Mesenchymal stem cell (in vitro differentiated cells and primary cell): ENCODE data around the gene KRTCAP2.
A peak's percentile ranks its signal among the peaks of the same experiment; 100 is the strongest.
"Not testable (repeated sequence)": the region's sequence is repeated elsewhere in the genome, so short reads cannot be mapped to it uniquely, and the experiment has no call there.

ENCODE experiments used
- DNase-seq: peaks from one replicate; pipeline ENCODE4 v3.0.0-alpha.2; 2013
- H2AFZ ChIP-seq: one replicate; pipeline ENCODE4 v1.6.1; 2013; ENCODE audit warnings: low read depth, mild to moderate bottlenecking, control low read depth, inconsistent platforms, low read length, moderate library complexity
- H2AK5ac ChIP-seq: 2 replicates; pipeline ENCODE4 v1.6.1; 2013; ENCODE audit warnings: low read length, moderate library complexity, mild to moderate bottlenecking, inconsistent platforms; ENCODE audit not compliant: severe bottlenecking
- H2BK120ac ChIP-seq: one replicate; pipeline ENCODE4 v1.6.1; 2013; ENCODE audit warnings: low read depth, mild to moderate bottlenecking, inconsistent platforms, low read length, moderate library complexity
- H2BK12ac ChIP-seq, 2 experiments: one replicate each; pipeline ENCODE4 v1.6.1; 2013; ENCODE audit warnings: inconsistent platforms in 2 of 2, low read length in 2 of 2, mild to moderate bottlenecking in 2 of 2, moderate library complexity in 2 of 2, control low read depth in 1 of 2
- H2BK15ac ChIP-seq: one replicate; pipeline ENCODE4 v1.6.1; 2013; ENCODE audit warnings: mild to moderate bottlenecking, low read depth, inconsistent platforms; ENCODE audit not compliant: poor library complexity, severe bottlenecking
- H2BK5ac ChIP-seq: 2 replicates; pipeline ENCODE4 v1.6.1; 2013; ENCODE audit warnings: low read depth, mild to moderate bottlenecking, low read length, control low read depth, inconsistent platforms; ENCODE audit not compliant: poor library complexity, severe bottlenecking
- H3K14ac ChIP-seq, 2 experiments: one replicate each; pipeline ENCODE4 v1.6.1; 2013; ENCODE audit warnings: inconsistent platforms in 2 of 2, low read length in 2 of 2, control low read depth in 1 of 2, mild to moderate bottlenecking in 1 of 2, moderate library complexity in 1 of 2
- H3K18ac ChIP-seq, 2 experiments: one replicate each; pipeline ENCODE4 v1.6.1; 2013; ENCODE audit warnings: inconsistent platforms in 2 of 2, low read length in 2 of 2, control low read depth in 1 of 2, low read depth in 1 of 2, mild to moderate bottlenecking in 1 of 2
- H3K23ac ChIP-seq, 2 experiments: one replicate each; pipeline ENCODE4 v1.6.1; 2013; ENCODE audit warnings: inconsistent platforms in 2 of 2, low read length in 2 of 2, mild to moderate bottlenecking in 2 of 2, moderate library complexity in 2 of 2, control low read depth in 1 of 2
- H3K27ac ChIP-seq: 2 replicates; pipeline ENCODE4 v1.5.1; 2013; ENCODE audit warnings: mild to moderate bottlenecking, moderate library complexity, low read length, control low read depth, inconsistent platforms; ENCODE audit not compliant: poor library complexity, severe bottlenecking
- H3K27me3 ChIP-seq, 2 experiments: 2 replicates each; pipeline versions ENCODE4 v1.6.1 to v1.7.0; 2013; ENCODE audit warnings: low read length in 2 of 2, mild to moderate bottlenecking in 2 of 2, moderate library complexity in 2 of 2, control low read depth in 1 of 2, inconsistent platforms in 1 of 2; ENCODE audit not compliant: control insufficient read depth in 1 of 2, insufficient read depth in 1 of 2
- H3K36me3 ChIP-seq, 2 experiments: 2 replicates each; pipeline versions ENCODE4 v1.6.1 to v1.7.0; 2013; ENCODE audit warnings: low read length in 2 of 2, control low read depth in 1 of 2, inconsistent platforms in 1 of 2, low read depth in 1 of 2, mild to moderate bottlenecking in 1 of 2; ENCODE audit not compliant: insufficient read depth in 2 of 2, control insufficient read depth in 1 of 2
- H3K4ac ChIP-seq, 2 experiments: one replicate each; pipeline ENCODE4 v1.6.1; 2013; ENCODE audit warnings: inconsistent platforms in 2 of 2, low read length in 2 of 2, mild to moderate bottlenecking in 2 of 2, moderate library complexity in 2 of 2, control low read depth in 1 of 2, low read depth in 1 of 2
- H3K4me1 ChIP-seq: 2 replicates; pipeline ENCODE4 v1.6.1; 2013; ENCODE audit warnings: low read depth, low read length, control low read depth; ENCODE audit not compliant: control insufficient read depth, insufficient read depth
- H3K4me2 ChIP-seq: 2 replicates; pipeline ENCODE4 v1.6.1; 2013; ENCODE audit warnings: low read length, mild to moderate bottlenecking, inconsistent platforms; ENCODE audit not compliant: poor library complexity, severe bottlenecking
- H3K4me3 ChIP-seq, 2 experiments: 2 replicates each; pipeline versions ENCODE4 v1.5.1 to v1.7.0; 2013; ENCODE audit warnings: low read length in 2 of 2, mild to moderate bottlenecking in 2 of 2, control low read depth in 1 of 2, low read depth in 1 of 2; ENCODE audit not compliant: insufficient read depth in 1 of 2
- H3K79me1 ChIP-seq: replicated peaks from 2 replicates; pipeline ENCODE4 v1.6.1; 2013; ENCODE audit warnings: mild to moderate bottlenecking, control low read depth, low read length, inconsistent platforms; ENCODE audit not compliant: poor library complexity, severe bottlenecking
- H3K9ac ChIP-seq: 2 replicates; pipeline ENCODE4 v1.7.0; 2013; ENCODE audit warnings: mild to moderate bottlenecking, low read length, moderate library complexity
- H3K9me3 ChIP-seq: 2 replicates; pipeline ENCODE4 v1.7.0; 2013; ENCODE audit warnings: mild to moderate bottlenecking, low read length; ENCODE audit not compliant: control insufficient read depth
- H4K8ac ChIP-seq: one replicate; pipeline ENCODE4 v1.6.1; 2013; ENCODE audit warnings: inconsistent platforms, mild to moderate bottlenecking, low read length, moderate library complexity
- H4K91ac ChIP-seq: one replicate; pipeline ENCODE4 v1.6.1; 2013; ENCODE audit warnings: mild to moderate bottlenecking, low read length, inconsistent platforms
- WGBS: methylation state at CpG from one replicate; pipeline ENCODE4 v1.1.7; 2013; ENCODE audit warnings: mixed read lengths; 5-methylcytosine and 5-hydroxymethylcytosine counted together

Gene KRTCAP2

DNA sequence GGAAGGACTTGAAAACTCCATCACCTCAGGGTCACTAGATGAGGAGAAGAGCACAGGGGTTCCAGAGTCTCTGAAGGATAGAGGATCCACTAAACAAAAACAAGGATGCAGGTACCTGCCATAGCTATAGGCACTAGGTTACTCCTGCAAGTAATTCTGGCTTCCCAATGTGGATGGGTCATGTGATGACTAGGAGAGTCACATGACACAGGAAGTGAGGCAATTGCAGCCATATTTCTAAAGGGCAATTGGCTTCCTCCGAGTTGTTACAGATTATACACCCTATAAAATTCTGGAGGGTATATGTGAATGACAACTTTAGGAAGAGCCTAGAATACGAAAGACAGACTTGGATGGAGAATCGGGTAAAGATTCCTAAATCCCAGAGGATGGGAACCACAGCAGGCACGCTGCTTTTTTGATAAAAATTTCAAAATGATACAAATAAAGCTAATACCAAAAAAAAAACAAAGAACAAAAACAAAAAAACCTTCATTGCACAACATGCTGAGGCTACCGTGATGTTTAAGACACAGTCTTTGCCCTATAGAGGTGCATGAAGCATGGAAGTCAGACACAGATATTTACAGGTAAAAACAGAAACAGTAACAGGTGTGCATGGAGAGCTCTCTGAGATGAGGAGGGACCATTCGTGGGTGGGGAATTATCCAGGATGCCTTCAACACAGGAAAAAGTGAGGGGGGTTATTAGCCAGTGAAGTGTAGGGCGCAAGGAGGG, 45.9 kb upstream of the KRTCAP2 start:
- Histone ChIP-seq H3K14ac (no peak overlapping the region), H3K27ac (no peak overlapping the region), H3K23ac (no peak overlapping the region), H3K36me3 (peaks cover 15 to 28% of the 10 kb centered on the region in 2 experiments), H3K4me2 (no peak overlapping the region), H3K79me1 (peaks cover 2% of the 10 kb centered on the region), H4K8ac (peak overlapping the region; percentile 22), H2BK120ac (no peak overlapping the region), H4K91ac (no peak overlapping the region), H2BK5ac (no peak overlapping the region), H3K4me3 (peak overlapping the region in 1 of 2 experiments; percentile 61), H3K9ac (peak overlapping the region; percentile 73), H2BK12ac (peak overlapping the region in 1 of 2 experiments; percentile 15), H2AFZ (no peak overlapping the region), H2BK15ac (no peak overlapping the region), H3K9me3 (no peaks in the 10 kb centered on the region), H3K18ac (peak overlapping the region; percentile 40 to 67), H3K27me3 (no peaks in the 10 kb centered on the region), H3K4me1 (peaks cover 2% of the 10 kb centered on the region), H2AK5ac (no peak overlapping the region), H3K4ac (no peak overlapping the region)
- DNase-seq = peak; percentile 62
- WGBS = 75% methylated on average over 6 of the region's 7 CpGs

DNA sequence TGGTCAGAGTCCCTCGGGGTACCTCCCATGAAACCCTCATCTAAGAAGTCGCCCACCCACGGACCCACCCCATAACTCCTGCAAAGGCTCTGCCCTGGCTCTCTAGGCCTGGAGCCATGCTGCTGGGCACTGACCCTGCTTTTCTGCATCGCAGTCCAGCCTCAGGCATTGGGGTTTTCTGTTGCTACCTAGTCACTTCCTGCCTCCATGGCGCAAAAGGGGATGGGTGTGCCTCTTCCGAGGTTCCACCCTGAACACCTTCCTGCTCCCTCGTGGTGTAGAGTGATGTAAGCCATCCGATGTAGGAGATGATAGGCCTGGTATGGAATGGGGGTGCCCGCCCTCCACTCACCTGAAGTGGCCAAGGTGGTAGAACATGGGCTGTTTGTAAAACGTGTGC, 41.6 kb upstream of the KRTCAP2 start:
- not testable (repeated sequence) for H3K9ac ChIP-seq, H2AFZ ChIP-seq

DNA sequence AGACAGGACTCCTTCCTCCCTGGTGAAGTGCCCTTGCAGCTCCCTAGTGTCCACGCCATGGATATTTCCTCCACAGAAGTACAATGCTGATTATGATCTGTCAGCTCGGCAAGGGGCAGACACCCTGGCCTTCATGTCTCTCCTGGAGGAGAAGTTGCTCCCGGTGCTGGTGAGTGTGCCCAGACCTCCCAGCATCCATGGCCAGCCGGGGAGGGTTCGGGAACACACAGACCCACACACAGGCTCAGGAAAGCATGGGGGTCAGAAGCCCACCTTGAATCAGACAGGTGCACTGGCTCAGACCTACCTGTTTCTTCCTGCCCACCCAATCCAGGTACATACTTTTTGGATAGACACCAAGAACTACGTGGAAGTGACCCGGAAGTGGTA, 38.9 kb upstream of the KRTCAP2 start:
- not testable (repeated sequence) for H3K4me3 ChIP-seq, H4K91ac ChIP-seq, H2BK15ac ChIP-seq, H3K9ac ChIP-seq, DNase-seq, H3K23ac ChIP-seq, H2BK12ac ChIP-seq, H2AFZ ChIP-seq, H2BK120ac ChIP-seq, H3K27me3 ChIP-seq, H3K27ac ChIP-seq, H4K8ac ChIP-seq, H3K18ac ChIP-seq, H2BK5ac ChIP-seq, H3K4me2 ChIP-seq, H3K9me3 ChIP-seq, H3K4ac ChIP-seq, H3K14ac ChIP-seq, H2AK5ac ChIP-seq
- 94% methylated on average over 3 of the region's 7 CpGs for WGBS
- peaks cover 21 to 40% of the 10 kb centered on the region in 2 experiments for H3K36me3 ChIP-seq
- H3K79me1 ChIP-seq = peaks cover 15% of the 10 kb centered on the region
- H3K4me1 ChIP-seq = peaks cover 12% of the 10 kb centered on the region

More for the DNA sequence above, 41.6 kb upstream of the KRTCAP2 start:
- H3K9me3 ChIP-seq, H3K4me1 ChIP-seq, H3K4me2 ChIP-seq, H2AK5ac ChIP-seq, H2BK5ac ChIP-seq, H3K23ac ChIP-seq, H3K27ac ChIP-seq, H3K4ac ChIP-seq, H3K4me3 ChIP-seq, H3K18ac ChIP-seq, H3K27me3 ChIP-seq, H2BK120ac ChIP-seq, H2BK15ac ChIP-seq, H4K8ac ChIP-seq, DNase-seq, H3K14ac ChIP-seq, H2BK12ac ChIP-seq, H4K91ac ChIP-seq: not testable (repeated sequence)
- H3K79me1 ChIP-seq = peaks cover 11% of the 10 kb centered on the region
- WGBS = 91% methylated on average over 2 of the region's 10 CpGs
- H3K36me3 ChIP-seq = peaks cover 21 to 48% of the 10 kb centered on the region in 2 experiments

DNA sequence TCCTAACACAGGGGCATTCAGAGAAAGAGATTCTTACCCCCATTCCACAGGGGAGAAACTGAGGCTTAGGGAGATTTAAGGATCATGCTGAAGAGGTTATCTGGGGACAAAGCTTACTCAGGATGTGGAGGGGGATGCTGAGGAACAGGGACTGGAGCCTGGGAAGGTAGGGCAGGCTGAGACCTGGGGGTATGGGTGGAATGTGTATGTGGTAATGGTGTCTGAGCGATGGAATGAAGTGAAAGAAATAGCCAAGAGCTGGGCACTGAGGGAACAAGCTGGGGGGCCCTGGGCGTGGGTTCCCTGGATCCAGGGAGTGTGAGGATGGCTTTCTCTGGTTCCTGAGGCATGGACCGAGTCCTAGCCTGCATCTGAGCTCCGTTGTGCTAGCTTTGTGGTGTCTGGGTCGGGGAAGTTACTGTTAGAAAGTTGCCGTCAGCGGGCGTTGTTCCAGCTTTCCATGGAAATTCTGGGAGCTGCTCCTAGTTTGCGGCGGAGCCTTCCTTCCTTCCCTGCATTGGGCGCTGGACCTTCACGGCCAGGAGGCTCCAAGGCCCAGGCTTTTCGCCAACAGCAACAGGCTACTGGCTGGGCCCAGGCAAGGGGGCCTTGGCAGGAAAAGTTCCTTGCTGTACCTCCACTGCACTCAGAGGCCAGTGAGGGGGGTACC, 38.4 kb upstream of the KRTCAP2 start:
- not testable (repeated sequence) for H3K23ac ChIP-seq, H3K9me3 ChIP-seq, H2BK15ac ChIP-seq, H2AK5ac ChIP-seq, H4K8ac ChIP-seq, H2BK5ac ChIP-seq, H3K4me3 ChIP-seq, H3K18ac ChIP-seq, H3K9ac ChIP-seq, H4K91ac ChIP-seq, H3K4me2 ChIP-seq, H3K4ac ChIP-seq, H3K14ac ChIP-seq, DNase-seq, H2AFZ ChIP-seq, H3K27ac ChIP-seq, H2BK12ac ChIP-seq, H3K27me3 ChIP-seq, H2BK120ac ChIP-seq
- peaks cover 15% of the 10 kb centered on the region for H3K79me1 ChIP-seq
- H3K4me1 ChIP-seq = peaks cover 14% of the 10 kb centered on the region
- H3K36me3 ChIP-seq = peaks cover 21 to 36% of the 10 kb centered on the region in 2 experiments
- 92% methylated on average over 12 of the region's 13 CpGs for WGBS
